ENCODE results near the gene ITPRID1.

- no peak for TF ChIP-seq POLR2A (IDR thresholded peaks at IDR 0.05; ENCODE audit: control extremely low read depth in 1 of 2, low read depth in 2 of 2, low read length in 2 of 2)
- TF ChIP-seq CTCF (IDR thresholded peaks at IDR 0.05; ENCODE audit: control extremely low read depth in 1 of 3, insufficient read depth in 1 of 3, low read depth in 1 of 3, low read length in 3 of 3) = no peak
- TF ChIP-seq RXRA (IDR thresholded peaks at IDR 0.05; ENCODE audit: insufficient read depth, low read depth, low read length) = no peak
- no peak for TF ChIP-seq GABPA (IDR thresholded peaks at IDR 0.05; ENCODE audit: borderline replicate concordance, insufficient read depth, low read length)
- TF ChIP-seq EZH2 (IDR thresholded peaks at IDR 0.05; ENCODE audit: low read depth, low read length, severe bottlenecking) = no peak
- TF ChIP-seq CEBPB (IDR thresholded peaks at IDR 0.05; ENCODE audit: low read depth, low read length) = no peak
- no peak for TF ChIP-seq POLR2AphosphoS5 (IDR thresholded peaks at IDR 0.05; ENCODE audit: low read depth, low read length)
- TF ChIP-seq ASH2L (IDR thresholded peaks at IDR 0.05; ENCODE audit: low read length) = no peak
- no peak for TF ChIP-seq SIN3A (conservative IDR thresholded peaks at IDR 0.05 in 1 of 2, IDR thresholded peaks at IDR 0.05 in 1 of 2; ENCODE audit: low read depth in 1 of 2, low read length in 2 of 2)
- TF ChIP-seq GTF2F1 (IDR thresholded peaks at IDR 0.05; ENCODE audit: borderline replicate concordance, low read depth, low read length) = no peak
- TF ChIP-seq POU5F1 (IDR thresholded peaks at IDR 0.05; ENCODE audit: low read depth, low read length) = no peak
These were observed 26.4 kb upstream of the ITPRID1 start for GRCh38 chr7:31487476-31487875.
